ENCODE measurements around the gene NPL.

DNA sequence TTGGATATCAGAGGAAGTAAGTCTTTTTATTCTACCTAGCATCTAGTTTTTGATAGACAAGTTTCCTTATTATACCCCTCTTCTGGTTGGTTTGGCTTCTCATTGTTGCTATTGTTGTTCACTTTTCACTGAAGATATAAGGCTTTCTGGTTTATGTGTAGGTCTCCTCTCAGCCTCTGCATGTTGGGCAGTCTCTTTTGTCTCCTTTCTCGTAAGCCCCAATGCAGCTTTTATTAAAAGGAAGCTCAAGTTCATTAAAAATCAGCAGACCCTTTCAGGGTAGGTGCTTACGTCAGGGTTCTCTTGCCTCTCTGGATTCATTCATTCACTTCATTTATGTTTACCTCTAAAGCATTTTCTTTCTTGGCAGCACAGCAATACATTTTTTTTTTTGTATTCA, 44.8 kb downstream of the NPL start:
- TF ChIP-seq, protein P1, sequence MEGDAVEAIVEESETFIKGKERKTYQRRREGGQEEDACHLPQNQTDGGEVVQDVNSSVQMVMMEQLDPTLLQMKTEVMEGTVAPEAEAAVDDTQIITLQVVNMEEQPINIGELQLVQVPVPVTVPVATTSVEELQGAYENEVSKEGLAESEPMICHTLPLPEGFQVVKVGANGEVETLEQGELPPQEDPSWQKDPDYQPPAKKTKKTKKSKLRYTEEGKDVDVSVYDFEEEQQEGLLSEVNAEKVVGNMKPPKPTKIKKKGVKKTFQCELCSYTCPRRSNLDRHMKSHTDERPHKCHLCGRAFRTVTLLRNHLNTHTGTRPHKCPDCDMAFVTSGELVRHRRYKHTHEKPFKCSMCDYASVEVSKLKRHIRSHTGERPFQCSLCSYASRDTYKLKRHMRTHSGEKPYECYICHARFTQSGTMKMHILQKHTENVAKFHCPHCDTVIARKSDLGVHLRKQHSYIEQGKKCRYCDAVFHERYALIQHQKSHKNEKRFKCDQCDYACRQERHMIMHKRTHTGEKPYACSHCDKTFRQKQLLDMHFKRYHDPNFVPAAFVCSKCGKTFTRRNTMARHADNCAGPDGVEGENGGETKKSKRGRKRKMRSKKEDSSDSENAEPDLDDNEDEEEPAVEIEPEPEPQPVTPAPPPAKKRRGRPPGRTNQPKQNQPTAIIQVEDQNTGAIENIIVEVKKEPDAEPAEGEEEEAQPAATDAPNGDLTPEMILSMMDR (IDR thresholded peaks at IDR 0.05), result no peak
- TF ChIP-seq POLR2A (IDR thresholded peaks at IDR 0.05), result no peak
- TF ChIP-seq POLR2AphosphoS5 (IDR thresholded peaks at IDR 0.05), result no peak
